GM21528 (cell line): Measurements from ENCODE around the gene HMX1.

ENCODE experiments used
- ATAC-seq: cut with Tn5 transposase; IDR thresholded peaks from one replicate; pipeline ENCODE4 v1.9.1; 2021; ENCODE audit warnings: mild to moderate bottlenecking, moderate library complexity; ENCODE audit not compliant: unreplicated experiment, low FRiP score

Gene HMX1

DNA sequence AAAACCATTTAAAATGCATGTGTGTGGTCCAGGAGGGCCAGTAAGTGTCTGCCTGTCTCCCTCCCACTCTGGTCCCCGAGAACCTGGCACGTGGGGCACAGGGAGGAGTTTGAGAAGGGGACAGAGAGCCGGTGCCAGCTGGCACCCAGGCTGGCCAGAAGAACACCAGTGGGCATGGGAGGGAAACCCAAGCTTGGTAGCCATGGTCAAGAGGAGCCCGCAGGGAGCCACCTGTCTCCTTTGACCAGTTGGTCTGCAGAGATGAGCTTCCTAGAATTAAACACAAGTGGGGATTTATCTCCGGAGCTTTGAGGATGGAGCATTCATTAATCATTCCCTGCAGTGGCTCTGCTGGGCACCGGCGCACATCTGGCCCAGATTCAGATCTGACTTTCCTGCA, 41.6 kb downstream of the HMX1 start:
- no peak for ATAC-seq

DNA sequence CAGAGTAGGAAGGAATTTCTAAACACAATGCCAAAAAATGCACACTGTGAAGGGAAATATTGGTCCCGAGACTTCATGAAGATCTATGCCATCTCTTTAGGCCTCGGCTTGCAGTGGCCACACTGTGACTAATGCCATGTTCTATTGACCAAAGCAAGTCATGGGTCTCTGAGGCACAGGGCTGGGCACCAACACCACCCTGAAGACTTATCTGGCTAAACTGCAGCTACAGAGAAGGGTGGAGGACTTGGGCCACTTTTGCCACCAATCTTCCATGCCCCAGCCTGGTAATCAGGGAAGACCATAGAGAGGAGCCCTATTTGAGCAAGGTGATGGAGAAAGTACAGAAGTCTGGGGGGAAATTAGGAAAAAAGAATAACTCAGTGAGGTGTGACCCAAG, 42.1 kb downstream of the HMX1 start:
- ATAC-seq, result no peak

DNA sequence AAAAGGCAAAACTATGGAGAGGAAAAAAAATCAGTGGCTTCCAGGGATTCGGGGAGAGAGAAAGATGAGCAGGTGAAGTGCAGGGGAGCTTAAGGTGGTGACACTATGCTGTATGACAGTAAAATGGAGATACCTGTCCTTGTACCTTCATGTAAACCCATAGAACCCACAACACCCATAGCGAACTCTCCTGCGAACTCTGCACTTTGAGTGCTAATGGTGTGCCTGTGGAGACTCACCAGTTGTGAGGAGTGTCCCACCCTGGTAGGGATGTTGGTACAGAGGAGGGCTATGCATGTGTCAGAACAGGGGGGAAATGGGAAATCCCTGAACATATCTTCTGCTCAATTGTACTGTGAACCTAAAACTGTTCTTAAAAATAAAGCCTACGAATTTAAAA, 42.8 kb downstream of the HMX1 start:
- ATAC-seq, result no peak

DNA sequence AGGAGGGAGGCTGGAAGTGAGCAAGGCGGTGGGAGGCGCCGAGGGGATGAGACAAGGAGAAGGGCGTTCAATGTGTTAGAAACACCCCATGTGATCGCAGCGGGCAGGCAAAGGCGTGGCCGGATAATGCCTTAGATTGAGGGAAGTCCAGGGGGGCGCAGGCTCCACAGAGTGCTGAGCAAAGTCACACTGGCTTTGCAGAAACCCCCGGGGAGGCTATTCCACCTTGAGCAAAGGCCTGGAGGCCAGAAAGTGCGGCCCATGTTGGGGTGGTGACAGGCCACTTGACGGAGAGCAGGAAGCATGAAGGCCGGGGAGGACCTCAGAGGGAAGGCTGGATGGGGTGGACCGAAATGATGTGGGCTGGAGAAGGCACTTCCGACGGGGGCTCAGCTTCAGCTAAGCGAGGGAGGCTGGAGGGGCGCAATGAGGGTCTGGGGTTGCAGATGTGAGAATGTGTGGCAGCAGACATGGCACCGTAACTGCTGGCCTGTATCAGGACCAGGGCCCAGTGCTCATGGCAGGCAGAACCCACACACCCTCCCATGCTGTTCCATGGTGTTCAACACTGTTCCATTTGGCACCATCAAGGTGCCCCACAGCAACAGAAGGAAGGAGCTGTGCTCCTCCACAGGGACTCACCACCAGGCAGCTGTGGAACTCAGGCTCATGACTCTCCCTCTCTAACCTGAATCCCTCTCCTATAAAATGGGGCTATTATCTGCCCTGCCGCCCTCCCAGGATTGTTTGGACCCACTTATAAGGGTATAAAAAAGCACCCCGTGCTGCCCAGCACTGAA, 50.3 kb downstream of the HMX1 start:
- no peak for ATAC-seq

DNA sequence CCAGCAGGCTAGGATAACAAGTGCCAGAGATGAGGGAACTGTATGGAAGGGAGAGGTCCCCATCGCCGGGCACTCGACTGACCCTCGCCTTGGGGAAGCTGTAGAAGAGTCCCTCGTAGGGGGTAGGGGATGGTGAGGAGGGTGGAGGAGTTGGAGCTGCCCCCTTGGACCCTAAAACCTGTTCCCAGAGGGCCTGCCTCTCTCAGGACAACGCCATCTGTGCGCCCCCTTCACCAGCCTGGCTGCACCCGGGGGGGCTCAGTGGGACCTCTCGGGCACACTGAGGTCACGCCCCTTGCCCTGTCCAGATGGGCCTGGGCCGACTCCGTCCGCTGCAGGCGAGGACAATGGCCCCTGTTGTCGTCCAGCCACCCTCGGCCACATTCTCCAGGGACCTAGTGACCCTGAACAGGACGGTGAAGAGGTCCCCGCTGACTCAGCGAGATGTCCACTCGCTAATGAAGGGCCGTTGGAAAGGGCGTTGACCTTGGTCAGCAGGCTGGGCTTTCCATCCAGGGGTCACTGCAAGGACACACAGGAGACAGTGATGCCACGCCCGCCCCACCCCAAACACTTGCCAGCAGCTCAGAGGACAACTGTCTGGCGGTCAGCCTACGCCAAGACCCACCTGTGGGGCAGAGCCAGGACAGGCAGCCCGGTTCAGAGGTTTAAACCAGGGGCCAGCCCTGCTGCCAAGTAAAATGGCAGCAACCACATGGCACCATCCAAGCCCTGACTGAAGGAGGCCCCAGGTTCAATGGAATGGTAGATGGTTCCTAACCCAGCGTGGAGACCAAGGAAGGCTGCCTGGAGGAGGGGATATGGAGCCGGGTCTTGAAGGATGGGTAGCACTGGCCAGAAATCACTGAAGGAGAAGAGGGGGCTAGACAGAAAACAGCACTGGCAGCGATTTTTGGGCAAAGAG, 51.2 kb downstream of the HMX1 start:
- no peak for ATAC-seq

DNA sequence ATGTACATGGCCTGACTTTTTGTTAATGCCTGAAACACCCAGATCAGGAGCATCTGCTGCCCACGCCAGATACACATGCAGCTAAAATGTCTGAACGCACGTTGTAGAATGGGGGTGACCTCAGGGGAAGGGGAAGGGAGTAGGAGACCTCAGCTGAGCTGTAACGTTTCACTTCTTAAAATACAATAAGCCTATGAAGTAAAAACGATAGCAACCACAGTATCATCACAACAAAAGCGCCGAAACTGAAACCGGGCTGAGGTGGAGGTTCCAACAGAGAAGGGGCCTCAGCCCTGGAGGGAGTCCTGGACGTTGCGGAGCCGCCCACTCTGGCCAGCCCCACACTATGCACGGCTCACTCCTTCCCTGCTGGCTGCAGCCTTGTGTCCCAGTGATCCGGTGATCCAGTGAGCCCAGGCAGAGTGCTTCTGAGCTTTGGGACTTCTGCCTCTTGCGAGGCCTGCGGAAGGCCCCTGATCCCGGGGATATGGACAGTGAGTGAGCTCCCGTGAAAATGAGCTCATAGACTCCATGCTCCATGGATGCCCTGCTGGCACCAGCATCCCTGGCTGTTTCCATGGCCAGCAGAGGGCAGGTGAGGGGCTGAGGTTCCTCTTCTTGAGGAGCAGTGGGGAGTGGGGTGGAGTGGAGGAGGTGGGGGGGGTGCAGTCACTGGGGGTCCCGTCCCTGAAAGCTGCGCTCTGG, 52.0 kb downstream of the HMX1 start:
- no peak for ATAC-seq

DNA sequence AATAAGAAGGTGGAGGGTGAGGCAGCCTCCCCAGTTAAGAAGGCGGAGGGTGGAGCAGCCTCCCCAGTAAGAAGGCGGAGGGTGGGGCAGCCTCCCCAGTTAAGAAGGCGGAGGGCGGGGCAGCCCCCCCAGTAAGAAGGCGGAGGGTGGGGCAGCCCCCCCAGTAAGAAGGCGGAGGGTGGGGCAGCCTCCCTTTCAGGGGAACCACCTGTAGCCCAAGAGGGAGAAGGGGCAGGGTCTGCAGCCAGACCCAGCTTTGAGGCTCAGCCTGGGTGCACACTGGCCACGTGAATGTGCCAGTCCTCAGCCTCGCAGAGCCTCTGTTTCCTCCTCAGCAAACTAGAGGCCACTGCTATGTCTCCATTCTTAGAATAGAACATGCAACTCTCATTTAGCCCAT, 52.6 kb downstream of the HMX1 start:
- no peak for ATAC-seq

DNA sequence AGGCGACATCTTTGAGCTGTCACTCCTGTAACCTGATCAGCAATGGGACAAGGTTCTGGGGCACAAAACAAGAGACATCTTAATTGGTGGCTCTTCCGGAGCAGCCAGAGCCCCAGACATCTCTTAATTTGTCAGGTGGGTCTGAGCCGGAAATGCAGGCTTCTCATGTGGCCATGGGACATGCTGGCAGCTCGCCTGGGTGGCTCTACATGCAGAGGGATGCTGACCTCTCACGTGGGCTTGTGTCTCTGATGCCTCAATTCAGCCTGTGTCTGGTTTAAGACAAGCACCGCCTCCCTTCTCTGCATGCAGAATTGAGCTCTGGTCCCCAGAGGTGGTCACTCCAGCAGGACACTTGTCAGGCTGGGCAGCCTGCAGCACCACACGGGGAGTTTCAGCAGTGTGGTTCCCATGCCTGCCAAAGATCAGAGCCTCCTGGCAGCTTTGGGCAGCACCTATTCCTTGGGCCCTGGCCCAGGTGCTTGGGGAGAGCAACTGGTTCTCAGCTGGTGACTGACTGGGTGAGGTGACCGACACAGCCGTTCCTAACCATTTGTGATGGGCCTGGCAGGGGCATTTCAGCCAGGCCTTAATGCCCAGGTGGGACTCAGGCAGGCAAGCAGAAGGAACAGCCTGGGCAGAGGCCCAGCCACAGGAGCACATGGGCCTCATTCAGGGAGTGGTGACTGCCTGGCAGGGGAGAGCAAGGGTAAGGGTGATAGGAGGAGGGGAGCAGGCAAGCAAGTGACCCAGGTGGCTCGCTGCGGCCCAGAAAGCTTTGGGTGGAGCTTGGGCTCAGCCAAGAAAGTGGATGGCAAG, 53.4 kb downstream of the HMX1 start:
- no peak for ATAC-seq

DNA sequence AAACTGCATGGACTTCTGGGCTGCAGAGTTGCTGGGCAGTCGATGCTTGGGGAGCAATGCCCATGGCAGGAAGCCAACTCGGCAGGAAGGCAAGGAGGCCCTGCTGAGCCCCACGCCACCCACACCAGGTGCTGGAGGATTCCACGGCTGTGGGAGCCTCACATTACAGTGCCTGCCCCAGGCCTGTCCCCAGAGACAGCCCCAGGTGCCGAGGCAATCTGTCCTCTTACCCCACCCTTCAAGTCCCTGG, 53.9 kb downstream of the HMX1 start:
- ATAC-seq, result no peak

DNA sequence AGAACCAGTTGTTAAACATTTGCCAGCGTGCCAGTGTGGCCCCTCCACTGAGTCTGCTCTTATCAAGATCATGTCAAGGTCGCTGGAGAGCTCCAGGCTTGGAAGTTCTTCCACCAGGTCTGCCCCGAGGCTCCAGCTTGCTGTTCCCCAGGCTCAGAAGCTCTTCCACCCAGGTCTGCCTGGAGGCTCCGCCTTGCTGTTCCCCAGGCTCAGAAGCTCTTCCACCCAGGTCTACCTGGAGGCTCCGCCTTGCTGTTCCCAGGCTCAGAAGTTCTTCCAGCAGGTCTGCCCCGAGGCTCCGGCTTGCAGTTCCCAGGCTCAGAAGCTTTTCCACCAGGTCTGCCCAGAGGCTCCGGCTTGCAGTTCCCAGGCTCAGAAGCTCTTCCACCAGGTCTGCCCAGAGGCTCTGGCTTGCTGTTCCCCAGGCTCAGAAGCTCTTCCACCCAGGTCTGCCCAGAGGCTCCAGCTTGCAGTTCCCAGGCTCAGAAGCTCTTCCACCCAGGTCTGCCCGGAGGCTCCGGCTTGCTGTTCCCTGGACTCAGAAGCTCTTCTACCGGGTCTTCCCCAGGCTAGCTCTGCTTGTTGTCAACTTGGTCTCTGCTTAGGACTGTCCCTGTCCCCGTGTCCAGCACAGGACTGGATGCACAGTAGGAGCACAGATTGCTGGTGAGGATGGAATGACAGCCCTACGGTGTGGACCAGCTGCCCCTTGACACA, 54.4 kb downstream of the HMX1 start:
- no peak for ATAC-seq
